Activated gamma-delta T cell (primary cell): ENCODE data around the gene E2F1.
"Not testable (repeated sequence)": the region's sequence is repeated elsewhere in the genome, so short reads cannot be mapped to it uniquely, and the experiment has no call there.

ENCODE experiments used
- DNase-seq: peaks from one replicate; lab custom pipeline; 2025; lab: John Stamatoyannopoulos, UW

The E2F1 gene

DNA sequence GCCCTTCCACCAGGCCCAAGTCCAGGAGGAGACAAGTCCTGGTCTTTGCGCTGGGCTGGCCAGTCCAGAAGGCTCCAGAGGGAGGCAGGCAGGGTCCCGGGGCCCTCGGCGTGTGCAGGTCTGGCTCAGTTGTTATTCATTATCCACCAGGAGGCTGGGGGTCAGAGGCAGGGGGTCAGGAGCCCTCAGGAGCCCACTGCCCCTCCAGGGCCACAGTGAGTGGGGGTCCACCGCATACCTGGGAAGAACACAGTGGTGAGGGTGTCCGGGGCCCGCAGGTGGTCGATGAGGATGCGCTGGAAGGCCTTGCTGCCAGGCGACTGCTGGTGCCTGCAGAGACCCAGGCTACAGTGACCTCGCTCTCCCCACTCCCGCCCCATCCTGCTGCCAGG lies 28.5 kb downstream of the E2F1 start:
- no peak for DNase-seq

- no peak for DNase-seq
Measured at GRCh38 chr20:33656783-33657703, 29.1 kb downstream of the E2F1 start.

GRCh38 chr20:33656010-33656782 lies 30.0 kb downstream of the E2F1 start:
- DNase-seq: no peak

DNA sequence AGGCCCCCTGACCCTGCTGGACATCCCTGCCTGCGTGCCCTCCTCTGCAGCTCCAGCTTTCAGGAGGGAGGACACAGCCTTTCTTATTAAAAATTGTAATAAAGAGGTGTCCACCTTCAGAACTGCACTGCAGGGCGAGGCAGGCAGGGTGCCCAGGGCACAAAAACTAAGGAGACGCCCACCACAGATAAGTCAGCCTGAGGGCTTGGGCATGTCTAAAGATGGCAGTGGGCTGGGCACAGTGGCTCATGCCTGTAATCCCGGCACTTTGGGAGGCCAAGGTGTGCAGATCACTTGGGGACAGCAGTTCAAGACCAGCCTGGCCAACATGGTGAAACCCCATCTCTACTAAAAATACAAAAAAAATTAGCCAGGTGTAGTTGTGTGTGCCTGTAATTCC lies 31.0 kb downstream of the E2F1 start:
- DNase-seq: no peak

DNA sequence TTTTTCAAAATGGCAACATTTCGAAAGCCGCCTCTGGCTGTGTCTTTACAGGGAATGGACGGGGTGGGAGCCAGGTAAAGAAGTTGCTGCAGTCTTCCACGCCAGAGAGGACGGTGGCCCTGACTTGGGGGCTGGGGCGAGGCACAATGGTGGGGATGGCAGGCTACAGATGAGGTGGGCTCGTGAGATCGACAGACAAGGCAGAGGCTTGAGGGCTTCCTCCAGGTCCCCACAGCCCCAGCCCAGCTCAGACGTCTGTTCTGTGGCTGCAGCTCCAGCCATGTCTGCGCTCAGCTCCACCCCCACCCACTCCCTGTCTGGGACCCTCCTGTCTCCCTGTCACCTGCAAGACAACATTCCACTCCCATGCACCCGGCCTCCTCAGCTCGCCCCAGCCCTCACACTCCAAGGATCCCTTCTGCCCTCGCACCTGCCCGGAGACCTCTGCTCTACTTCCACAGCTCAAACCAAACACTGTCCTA lies 31.5 kb downstream of the E2F1 start:
- DNase-seq: no peak

GRCh38 chr20:33653900-33654596 lies 32.1 kb downstream of the E2F1 start:
- no peak for DNase-seq

DNA sequence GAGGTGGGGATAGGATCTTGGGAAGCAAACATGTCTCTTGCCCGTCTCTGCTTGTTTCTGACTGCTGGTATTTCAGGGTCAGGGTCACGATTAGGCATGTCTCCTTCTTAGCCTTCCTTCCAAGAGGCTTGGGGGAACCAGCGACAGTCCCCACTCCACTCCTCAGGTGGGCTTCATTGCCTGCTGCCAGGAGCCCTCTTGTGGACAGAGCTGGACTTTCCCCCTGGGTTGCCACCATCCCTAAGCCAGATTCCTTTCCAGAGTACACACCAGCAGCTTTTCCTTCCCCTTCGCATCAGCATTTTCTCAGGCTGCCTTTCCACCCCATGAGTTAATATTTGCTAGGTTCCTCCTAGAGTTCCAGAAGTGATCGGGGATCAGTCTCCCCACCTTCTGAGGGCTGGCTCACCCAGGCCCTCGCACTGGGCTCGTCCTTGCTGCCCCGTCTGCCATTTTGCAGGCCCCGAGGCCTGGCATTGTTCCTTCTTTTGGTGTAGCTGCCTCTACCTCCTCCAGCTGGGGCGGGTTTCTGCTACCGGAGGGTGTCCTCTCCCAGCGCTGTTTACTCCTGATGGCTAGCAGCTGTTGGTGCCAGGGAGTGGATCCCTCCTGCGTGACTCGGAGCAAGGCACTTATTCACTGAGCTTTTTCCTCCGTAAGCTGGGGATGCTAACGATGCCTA lies 32.8 kb downstream of the E2F1 start:
- DNase-seq: no peak

GRCh38 chr20:33651562-33652048 lies 34.6 kb downstream of the E2F1 start:
- DNase-seq: no peak

GRCh38 chr20:33650753-33651561 lies 35.2 kb downstream of the E2F1 start:
- DNase-seq: no peak

DNA sequence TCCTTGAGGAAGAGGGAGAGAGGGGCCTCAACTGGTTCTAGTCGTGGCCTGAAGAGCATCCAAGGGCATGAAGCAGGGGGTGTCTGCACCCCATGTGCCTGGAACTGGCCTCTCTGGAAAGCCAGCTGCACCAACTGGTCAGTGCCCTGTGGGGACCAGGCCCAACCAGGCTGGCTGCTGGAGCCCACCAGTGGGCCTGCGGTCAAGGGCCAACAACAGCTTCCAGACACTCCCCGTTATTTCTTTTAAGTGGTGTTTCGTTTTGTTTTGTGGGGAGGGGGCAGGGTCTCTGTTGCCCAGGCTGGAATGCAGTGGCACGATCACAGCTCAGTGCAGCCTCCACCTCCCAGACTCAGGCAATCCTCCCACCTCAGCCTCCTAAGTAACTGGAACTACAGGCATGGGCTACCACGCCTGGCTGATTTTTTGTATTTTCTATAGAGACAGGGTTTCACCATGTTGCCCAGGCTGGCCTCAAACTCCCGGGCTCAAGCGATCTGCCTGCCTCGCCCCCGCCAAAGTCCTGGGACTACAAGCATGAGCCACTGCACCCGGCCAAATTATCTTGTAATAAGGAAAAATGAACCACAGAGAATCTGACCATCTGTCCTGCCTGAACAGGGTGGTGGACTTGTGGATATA lies 36.0 kb downstream of the E2F1 start:
- no peak for DNase-seq

GRCh38 chr20:33649201-33649681 lies 36.9 kb downstream of the E2F1 start:
- no peak for DNase-seq

DNA sequence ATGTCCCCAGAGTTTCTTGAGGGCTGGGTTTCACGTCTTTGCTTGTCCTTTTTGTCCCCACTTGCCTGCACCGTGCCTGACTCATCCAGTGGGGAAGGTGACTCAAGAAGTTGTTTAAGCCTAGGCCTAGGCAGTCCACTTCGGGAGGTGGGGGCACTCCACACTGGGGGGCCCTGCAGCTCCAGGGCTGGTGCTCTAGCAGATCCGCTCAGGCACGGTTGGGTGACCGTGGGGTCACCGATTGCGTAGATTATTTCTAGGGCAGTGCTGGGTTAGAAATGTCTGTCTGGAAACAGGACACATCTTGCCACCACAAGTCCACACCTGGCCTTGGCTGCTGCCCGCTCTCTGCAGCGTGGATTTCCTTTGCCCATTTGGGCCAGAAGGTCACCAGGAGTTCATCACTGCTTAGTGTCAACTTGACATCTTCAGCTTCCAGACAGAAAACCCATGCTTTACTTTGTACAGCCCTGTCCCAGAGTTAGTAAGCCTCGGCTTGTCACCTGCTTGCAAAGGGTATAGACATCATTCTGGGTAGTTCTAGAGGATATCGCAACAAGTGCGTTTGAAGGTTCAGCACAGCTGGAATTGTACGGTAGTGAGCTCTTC lies 37.7 kb downstream of the E2F1 start:
- DNase-seq: no peak

DNA sequence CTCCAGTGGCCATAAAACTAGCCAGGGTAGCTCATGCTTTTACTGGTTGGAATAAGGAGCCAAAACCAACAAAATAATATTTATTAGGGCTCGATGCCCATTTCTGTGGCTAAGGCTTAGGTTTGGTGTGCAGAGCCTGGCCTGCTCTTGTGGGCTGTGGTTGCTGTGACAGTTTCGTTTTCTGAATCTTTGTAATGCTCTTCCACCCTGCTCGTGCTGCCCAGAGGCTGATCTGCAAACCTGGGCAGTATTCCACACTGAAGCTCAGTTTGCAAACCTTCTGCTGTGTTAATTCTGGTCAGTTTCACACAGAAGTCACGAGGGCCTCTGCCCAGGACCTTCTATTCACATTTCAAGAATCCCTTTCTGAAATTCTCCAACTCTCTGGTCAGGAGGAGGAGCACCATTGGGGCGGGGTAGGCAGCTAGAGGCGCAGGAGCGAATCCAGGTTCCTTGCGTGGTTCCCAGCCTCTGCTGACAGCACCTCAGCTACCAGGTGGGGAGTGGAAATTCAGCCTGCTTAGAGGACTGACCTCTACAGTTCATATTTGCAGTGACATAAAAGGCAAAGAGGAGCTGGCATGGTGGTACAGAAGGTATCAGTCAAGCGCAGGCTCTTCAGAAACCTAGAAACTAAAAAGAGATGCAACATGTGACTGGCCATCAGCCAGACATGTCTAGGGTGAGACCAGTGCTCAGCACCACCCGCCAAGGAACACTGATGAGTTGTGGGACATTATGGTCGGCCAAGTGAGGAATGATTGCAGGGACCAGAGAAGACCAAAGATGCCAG lies 38.4 kb downstream of the E2F1 start:
- DNase-seq: no peak

- not testable (repeated sequence) for DNase-seq
Measured at GRCh38 chr20:33646959-33647602, 39.1 kb downstream of the E2F1 start.

GRCh38 chr20:33646191-33646590 lies 40.0 kb downstream of the E2F1 start:
- DNase-seq: no peak

DNA sequence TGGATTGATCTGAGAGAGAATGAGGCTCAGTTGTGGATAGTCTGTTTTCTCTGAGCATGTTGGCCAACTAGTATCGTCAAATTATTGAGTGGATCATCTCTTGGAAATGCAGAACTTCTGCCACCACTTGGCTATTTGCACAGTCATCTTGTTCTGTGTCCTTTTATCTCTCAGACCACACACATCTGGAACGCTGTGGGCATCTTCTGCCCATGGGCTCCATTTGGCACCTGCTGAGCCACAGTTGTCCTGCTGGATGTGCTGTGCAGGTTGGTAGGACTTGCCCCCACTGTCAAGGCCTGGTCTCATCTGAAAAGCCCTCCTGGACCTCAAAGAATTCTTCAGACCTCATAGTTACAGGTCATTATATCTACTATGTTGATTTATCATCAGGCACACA lies 40.8 kb downstream of the E2F1 start:
- no peak for DNase-seq

DNA sequence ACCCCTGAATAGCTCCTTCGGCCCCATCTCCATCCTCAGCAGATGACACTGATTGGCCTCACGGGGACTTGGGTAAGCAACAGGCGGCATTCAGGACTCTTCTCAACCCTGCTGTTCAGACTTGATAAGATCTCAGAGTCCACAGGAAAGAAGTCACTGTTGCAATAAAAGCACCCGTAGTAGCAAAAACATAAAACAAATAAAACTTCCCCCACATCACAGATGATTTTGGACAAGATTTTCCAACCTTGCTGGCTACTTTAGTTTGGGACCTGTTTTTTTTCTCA lies 41.2 kb downstream of the E2F1 start:
- DNase-seq: no peak

GRCh38 chr20:33644313-33645071 lies 41.7 kb downstream of the E2F1 start:
- DNase-seq: no peak
